SH-SY5Y (cell line): ENCODE measurements around the gene OSBPL1A.

Source experiments
- GATA2 ChIP-seq: IDR thresholded peaks from 2 replicates; pipeline ENCODE4 v1.6.1; 2011; ENCODE audit warnings: mild to moderate bottlenecking, low read depth, low read length
- GATA3 ChIP-seq: IDR thresholded peaks from 2 replicates; pipeline ENCODE4 v1.6.1; 2011; ENCODE audit warnings: low read depth, mild to moderate bottlenecking, low read length, moderate library complexity

The OSBPL1A gene

DNA sequence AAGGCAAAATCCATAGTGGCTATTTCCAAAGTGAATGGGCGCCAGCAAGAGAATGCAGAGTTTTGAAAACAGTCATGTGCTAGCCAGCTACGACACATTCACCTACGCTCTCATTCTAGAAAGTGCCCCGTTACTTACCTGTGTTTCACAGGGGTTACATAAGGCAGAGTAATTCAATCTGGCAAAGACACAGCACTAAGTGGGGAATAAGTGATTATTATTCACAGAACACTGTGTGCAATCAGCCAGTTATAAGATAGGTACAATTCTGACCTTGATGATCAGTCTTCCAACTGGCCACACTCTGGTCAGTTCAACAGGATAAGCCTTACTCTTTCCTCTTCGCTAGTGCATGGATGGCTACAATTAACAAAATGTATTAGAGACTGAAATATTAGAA is 152.9 kb downstream of the OSBPL1A start:
- TF ChIP-seq GATA2 (no peak), GATA3 (no peak)

DNA sequence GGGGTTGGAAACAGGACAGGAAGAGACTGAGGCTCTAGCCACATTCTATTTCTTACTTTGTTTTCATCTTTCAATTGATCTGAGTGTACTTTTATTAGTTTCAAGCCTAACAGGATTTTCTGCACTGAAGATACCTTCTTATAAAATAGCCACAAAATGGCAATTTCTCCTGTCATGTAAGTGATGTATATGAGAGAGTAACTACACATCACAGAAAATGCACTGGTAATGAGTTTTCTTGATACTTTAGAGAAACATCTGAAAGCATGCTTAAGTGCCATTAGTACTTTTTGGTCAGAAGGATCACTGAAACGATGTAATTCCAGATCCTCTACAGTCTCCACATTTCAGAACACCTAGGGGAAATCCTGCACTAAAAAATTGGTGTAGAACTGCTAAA is 153.9 kb downstream of the OSBPL1A start:
- no peak for TF ChIP-seq GATA3
- no peak for TF ChIP-seq GATA2

DNA sequence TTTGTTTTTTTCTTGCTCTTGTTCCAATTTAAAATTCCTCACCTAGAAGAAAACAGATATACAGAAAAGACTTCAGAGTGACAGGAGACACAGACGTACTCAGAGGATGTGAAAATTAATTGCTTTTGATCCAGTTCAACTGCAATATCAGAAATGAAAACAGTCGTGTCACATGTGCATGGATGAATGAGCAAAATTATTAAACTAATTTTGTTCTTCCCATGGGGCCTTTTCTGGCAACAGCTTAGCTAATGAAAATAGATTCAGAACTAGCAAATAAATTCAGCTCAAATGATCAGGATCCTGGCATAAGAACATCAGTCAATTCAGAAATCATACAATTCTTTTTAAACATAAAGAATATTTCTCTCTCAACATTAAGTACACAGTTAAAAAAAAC is 158.3 kb downstream of the OSBPL1A start:
- TF ChIP-seq GATA2 (no peak), GATA3 (no peak)

DNA sequence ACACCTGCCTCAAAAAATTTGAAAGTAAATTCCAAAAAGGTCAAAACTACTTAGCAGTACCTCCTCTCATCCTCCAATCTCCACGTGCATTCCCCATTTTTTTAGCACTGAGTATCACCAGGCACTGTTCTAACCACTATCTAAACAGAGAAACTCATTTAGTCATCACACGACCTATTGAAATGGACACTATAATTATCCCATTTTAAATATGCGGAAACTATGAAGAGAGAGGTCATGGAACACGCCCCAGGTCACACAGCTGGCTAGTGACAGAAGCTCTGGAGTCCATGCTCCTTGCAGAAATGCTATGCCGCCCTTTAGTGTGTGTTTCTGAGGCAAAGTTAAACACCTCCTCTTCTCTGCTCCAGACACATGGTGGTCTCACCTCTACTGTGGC is 159.2 kb downstream of the OSBPL1A start:
- TF ChIP-seq GATA3 (no peak), GATA2 (no peak)

DNA sequence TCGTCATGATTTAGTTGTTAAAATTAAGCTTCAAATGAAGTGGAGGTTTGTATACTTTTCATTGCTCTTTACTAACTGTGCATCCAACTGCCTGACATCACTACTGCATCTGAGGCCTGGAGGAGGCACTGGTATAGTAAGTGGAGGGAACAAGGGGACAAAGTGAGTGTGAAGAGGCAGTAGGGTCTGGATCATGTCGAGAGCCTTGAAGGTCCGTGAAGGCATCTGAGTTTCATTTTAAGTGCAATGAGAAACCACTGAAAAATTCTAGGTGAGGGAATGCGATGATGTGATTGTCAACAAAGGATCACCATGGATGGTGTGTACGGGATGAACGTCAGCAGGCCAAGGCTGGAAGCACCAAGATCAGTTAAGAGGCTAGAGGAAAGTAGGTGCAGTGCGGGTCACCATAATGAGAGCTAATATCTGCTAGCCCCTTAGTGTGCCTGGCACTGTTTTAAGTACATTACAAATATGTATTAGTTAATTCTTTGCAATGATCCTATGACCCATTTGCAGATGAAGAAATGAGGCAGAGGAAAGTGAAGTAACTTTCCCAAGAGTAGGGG is 162.7 kb downstream of the OSBPL1A start:
- TF ChIP-seq GATA2 (no peak), GATA3 (no peak)

DNA sequence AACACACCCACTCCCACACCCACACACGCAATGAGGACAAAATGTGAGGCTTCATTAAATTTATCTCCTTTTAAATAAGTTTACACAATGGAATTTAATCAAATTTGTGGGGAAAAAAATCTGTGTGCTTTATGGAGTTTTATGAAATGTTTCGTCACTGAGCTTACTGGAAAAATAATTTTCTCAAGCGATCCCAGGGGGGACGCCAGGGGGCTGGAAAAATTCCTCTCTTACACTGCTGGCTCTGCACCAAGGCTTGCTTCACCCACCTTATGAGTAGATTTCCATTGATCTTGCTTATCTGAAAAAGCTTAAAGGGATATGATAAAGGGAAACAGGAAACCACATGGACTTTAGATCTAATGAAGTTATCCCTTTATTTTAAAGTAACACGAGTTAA is 163.3 kb downstream of the OSBPL1A start:
- no peak for TF ChIP-seq GATA2
- no peak for TF ChIP-seq GATA3

DNA sequence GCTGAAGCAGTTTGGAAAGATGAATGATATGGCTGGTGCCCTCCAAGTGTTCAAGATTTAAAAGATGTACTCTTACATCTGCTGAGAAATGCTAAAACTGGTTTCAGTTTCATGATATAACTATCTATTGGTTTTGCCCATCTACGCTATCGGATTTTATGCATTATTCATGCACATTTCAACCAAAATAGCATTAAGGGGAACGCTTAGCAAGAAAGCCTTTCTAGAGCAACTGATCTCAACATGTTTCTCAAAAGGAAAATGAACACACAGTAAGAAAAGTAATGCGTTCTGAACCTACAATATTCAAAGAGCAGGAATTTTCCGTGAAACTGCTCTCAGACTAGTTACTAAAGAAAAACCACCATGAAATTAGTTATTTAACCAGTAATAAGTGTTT is 164.8 kb downstream of the OSBPL1A start:
- TF ChIP-seq GATA3: no peak

DNA sequence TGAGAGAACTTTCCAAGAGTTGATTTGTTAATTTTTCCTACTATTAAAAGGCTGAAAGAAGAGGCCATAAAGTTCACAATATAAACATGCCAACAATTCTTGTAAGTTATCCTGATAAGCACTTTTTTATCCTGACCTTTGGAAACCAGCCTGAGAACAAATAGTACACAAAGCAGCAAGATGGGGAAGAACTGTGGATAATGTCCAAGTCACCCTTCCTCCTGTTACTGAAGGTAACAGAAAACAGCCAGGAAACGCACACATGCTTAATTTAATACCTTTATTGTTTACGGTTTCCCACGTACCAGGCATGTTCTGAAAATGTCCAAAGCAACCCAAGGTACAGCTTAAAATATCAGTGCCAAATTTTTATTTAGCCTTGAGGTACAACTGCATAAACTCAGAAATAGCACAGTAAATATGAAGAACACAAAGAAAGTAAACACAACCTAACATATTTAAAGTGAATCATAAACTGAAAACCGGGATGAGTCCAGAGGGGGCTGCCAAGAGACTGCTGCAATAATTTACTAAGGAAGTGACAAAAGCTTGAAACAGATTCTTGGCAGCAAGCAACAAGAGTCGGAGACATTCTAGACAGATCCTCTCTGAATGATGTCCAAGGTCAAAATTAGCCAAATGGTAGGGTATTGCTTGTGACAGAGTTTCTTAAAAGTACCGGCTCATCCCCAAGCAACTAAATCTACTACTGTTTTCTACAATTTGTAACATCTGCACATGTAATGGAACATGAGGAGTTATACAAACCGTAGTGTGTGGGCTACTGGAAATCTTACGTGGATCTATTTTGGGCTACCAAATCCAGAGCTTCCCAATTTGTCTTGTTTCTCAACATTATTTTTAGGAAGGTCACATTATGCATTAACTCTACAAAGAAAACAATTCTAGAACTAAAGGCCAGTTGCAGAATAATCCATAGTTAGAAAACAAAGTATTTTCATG is 165.6 kb downstream of the OSBPL1A start:
- TF ChIP-seq GATA3: no peak
- no peak for TF ChIP-seq GATA2

DNA sequence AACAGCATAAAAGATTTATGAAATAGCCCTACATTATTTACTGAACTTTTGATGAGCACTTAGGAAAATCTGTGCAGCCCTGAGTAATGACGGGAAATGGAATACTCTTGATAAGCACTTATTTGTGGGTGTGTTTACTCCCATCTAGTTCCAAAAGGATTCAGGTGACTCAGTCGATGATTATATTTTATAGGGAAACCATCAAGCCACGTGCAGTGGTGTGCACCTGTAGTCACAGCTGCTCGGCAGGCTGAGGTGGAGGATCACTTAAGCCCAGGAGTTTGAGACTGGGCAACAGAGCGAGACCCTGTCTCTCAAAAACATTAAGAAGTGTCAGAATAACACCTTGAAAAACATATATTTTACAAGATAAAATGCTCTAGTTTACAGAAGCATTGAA is 166.9 kb downstream of the OSBPL1A start:
- no peak for TF ChIP-seq GATA3
- TF ChIP-seq GATA2: no peak

DNA sequence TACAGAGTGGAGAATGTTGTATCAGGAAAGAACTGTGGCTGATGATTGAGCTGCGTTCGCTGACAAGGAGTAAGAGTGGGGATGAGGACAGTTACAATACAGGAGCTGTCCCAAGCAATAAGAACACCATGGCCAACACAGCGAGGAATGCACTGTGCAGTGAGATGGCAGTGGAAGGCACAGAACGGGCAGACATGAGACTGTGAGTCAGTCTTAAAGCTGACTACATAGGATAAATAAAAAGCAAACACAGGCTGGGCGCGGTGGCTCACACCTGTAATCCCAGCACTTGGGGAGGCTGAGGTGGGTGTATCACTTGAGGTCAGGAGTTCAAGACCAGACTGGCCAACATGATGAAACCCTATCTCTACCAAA is 169.0 kb downstream of the OSBPL1A start:
- TF ChIP-seq GATA2 (no peak), GATA3 (no peak)

DNA sequence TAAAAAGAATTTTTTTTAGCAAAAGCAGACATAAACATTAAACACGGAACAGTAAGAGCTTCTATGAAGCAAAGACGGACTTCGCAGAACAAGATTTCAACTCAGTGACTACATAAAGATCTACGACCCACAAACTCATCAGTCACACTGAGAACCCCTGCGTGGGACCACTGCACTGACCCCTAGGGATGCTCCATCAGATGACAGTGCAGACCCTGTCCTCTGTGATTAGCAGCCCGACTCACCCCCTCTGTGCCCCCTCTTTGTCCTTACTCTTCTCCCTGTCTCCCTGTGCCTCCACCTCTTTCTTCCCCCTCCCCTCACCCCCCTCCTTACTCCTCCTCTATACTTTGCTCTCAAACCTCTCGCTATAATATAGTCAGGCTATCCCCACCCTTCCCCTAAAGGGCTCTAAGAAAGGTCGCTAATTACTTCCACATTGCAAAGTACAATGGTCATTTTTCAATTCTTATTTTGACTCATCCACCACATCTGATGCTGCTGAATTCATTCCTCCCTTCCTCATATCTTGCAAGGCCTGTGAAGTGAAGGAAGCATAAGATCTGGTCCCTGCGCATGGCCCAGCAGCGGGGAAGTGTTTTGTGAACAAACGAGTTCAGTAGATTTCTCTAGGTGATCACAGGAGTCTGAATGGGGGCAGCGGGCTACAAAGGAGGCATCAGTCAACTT is 169.5 kb downstream of the OSBPL1A start:
- no peak for TF ChIP-seq GATA3
- no peak for TF ChIP-seq GATA2

DNA sequence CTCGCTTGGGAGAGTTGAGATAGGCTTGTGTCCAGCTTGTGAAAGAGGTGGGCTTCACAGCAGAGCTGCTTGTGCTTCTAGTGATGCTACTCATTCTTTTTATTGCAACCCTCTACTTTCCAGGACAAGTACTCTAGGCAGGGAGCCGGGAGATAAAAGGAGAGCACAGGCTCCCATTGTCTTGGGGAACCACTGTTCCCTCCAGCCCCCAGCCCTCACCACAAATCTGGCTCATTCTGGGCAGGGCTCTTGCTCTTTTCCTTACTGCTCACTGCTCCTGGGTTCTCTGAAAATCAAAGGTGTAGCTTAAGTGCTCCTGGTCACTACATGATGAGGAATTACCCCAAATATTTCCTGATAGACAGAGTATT is 177.3 kb downstream of the OSBPL1A start:
- TF ChIP-seq GATA2 (no peak), GATA3 (no peak)

DNA sequence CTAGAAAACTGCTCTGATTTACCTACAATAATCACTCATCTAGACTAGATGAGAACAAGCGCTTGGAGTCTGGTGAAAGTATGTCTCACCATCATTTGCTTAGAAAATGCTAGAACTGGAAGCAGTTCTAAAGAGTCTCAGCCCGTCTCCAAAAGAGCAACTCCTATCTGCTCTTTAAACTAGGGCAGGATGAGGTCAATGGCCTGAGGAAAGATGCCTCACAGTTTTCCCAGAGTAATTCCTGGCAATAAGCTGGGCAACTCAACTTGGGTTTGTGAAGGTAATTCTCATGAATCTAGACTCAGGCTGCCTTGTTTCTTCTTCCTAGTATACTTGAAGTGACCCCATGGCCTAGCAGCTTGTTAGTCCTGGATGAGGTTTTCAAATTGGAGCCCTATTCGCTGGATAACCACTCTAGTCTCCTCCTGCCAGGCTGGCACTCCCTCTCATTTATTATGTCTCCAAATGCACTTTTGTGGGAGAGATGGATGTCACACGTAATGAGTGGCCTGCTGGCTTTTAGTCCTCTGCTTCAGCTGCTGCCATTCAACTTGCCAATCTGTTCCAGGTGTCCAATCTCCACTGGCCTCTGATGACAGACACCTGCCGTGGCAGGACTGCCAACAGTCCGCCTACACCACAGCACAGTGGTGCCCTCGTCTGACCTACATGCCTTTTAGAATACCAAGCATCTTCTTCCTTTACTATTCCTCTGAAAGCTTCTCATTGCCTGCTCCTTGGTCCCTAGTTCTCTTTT is 177.9 kb downstream of the OSBPL1A start:
- no peak for TF ChIP-seq GATA3
- TF ChIP-seq GATA2: no peak

DNA sequence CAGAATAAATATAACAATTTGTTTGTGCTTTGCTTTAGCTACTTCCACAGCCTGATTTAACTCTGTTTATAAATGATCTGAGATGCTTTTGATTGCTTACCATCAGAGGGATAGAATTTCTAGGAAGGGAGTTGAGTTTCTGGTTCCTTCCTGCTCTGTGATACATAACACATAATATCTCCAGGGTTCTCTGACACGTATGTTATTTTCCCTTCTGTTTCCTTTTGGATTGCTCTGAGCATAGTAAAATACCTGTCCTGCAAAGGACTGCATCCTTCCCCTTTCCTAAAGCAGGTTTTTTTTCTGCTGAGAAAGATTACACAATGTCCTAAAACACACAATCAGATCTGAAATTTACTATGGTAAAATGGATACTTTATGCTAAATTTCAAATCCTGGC is 182.7 kb downstream of the OSBPL1A start:
- TF ChIP-seq GATA2 (no peak), GATA3 (no peak)

DNA sequence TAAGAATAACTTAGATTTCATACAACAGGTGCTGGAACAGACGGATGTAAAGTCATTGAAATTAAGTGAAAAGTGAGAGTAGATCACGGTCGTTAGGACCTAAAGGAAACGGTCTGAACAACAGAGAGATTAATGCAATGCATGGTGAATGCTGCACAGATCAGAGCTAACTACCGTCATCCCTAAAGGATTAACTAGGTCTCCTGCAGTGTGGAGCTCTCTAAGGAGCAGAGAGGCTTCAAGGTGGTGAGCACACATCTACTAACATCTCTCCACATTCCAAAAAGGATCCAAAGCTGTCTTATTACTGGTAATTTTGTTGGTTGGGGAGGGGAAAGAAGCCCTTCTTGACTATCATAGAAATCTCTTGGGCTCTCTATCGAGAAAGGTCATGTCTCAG is 183.5 kb downstream of the OSBPL1A start:
- no peak for TF ChIP-seq GATA3
- no peak for TF ChIP-seq GATA2

DNA sequence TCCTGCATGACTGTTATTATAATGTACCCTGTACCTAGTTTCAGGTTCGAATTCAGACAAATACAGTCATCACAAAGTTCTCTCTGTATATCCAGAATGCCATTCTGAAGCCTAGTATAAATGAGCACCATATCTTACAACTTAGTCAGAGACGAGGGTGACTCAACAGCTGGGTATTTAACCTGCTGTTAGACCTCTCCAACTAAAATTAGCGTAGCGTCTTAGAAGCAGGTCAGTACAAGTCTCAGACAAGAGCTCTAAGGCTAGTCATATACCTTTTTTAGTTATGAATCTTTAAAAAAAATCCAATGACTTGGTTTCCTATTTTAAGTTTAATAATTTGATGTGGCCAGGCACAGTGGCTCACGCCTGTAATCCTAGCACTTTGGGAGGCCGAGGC is 184.7 kb downstream of the OSBPL1A start:
- TF ChIP-seq GATA3 (no peak), GATA2 (no peak)
